Measurements from ENCODE around the gene LBX2. TPM values are rescaled to one million over a fixed set of nuclear protein-coding genes. Genes with fewer than 3 reads are reported as not detected.
A peak's percentile ranks its signal among the peaks of the same experiment; 100 is the strongest.
"Not testable (repeated sequence)": the region's sequence is repeated elsewhere in the genome, so short reads cannot be mapped to it uniquely, and the experiment has no call there.

LBX2 gene
- total RNA-seq, 4 donors from 2014 or later = 2.9 TPM; not detected in 3

DNA sequence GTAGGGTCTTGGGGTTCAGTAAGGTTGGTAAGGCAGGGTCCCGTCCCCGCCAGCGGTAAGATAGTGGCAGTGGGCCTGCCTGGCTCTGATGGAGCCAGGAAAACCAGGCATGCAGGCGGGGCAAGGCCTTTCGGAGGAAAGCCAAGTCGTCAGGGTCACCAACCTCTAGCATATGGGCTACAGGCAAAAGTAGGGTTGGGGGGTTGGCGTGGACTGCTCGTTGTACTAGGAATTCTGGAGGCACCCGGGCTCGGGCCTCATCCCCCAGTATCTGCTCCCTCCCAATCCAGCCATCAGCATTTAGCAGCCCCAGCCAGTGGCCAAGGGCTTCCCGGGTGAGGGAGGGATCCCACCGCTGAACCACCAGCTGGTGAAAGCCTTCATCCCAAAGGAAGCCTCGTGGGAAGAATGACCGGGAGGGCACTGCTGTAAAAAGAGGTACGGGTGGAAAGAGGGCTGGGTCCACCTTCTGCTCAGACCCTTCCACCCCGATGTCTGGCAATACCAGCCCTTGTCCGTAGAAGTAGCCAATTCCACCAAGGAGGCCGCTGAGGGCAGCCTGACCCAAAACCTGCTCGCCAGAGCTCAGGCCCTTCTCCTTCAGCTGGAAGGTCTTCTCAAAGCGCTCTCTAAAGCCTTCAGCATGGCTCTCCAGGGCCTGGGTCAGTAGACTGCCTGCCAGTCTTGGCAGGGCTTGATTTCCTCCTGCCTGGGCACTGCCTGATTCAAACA is 37.2 kb downstream of the LBX2 start:
- no peak overlapping the region for H3K4me3 ChIP-seq
- no peaks in the 10 kb centered on the region for H3K9me3 ChIP-seq
- H3K27ac ChIP-seq = no peak overlapping the region
- peaks cover 4 to 8% of the 10 kb centered on the region in 2 donors for H3K4me1 ChIP-seq
- TF ChIP-seq POLR2A (IDR thresholded peaks at IDR 0.05) = no peak
- TF ChIP-seq, protein P1, sequence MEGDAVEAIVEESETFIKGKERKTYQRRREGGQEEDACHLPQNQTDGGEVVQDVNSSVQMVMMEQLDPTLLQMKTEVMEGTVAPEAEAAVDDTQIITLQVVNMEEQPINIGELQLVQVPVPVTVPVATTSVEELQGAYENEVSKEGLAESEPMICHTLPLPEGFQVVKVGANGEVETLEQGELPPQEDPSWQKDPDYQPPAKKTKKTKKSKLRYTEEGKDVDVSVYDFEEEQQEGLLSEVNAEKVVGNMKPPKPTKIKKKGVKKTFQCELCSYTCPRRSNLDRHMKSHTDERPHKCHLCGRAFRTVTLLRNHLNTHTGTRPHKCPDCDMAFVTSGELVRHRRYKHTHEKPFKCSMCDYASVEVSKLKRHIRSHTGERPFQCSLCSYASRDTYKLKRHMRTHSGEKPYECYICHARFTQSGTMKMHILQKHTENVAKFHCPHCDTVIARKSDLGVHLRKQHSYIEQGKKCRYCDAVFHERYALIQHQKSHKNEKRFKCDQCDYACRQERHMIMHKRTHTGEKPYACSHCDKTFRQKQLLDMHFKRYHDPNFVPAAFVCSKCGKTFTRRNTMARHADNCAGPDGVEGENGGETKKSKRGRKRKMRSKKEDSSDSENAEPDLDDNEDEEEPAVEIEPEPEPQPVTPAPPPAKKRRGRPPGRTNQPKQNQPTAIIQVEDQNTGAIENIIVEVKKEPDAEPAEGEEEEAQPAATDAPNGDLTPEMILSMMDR (IDR thresholded peaks at IDR 0.05) = no peak
- intact Hi-C loops (cut with DNase I; ENCODE audit: low total_unique reads) = no loop called here
- H3K27me3 ChIP-seq = no peaks in the 10 kb centered on the region
- no peak for DNase-seq
- no peaks in the 10 kb centered on the region for H3K36me3 ChIP-seq

DNA sequence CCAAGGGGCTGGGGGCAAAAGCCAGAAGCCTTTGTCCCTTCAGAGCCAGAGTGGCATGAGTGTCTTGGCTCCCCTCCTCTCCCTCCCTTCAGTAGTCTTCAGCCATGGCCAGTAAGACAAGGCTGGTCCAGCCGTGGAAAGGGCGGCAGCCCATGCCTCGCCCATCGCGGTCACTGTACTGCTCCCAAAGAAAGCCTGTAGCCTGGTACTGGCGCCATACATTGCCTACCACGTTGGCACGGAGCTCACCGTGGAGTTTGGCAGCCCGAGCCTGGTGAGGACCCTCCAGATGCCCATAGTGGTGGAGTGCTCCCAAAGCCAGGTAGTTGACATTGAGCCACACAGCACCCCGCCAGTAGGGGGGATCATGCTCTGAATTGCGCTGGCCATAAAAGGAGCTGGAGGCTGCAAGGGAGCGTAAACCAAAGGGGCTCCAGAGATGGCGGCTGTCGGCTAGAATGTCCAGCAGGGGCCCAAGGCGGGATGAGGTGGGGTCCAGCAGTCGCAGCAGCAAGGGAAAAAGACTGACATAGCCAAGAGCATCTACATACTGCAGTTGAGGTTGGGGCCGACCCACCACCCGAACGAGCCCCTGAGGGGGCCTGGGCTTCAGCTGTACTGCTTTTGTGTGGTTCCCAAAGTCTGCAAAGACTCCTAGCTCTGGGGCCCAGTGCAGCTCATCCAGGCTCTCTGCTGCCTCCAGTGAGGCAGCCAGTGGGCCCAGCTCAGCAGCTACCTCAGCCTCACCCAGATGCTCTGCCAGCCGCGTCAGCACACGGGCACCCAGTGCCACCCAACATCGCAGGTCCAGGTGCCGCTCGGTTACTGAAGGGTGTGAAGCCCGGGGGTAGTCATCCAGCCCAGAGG is 38.0 kb downstream of the LBX2 start:
- no peaks in the 10 kb centered on the region for H3K27me3 ChIP-seq
- intact Hi-C loops (cut with DNase I; ENCODE audit: low total_unique reads) = no loop called here
- no peak for DNase-seq
- no peak overlapping the region for H3K4me3 ChIP-seq
- no peaks in the 10 kb centered on the region for H3K36me3 ChIP-seq
- peaks cover 7 to 16% of the 10 kb centered on the region in 2 donors for H3K4me1 ChIP-seq
- no peak overlapping the region for H3K27ac ChIP-seq
- H3K9me3 ChIP-seq = no peaks in the 10 kb centered on the region
- TF ChIP-seq POLR2A (IDR thresholded peaks at IDR 0.05) = no peak
- TF ChIP-seq, protein P1 (IDR thresholded peaks at IDR 0.05) = no peak

DNA sequence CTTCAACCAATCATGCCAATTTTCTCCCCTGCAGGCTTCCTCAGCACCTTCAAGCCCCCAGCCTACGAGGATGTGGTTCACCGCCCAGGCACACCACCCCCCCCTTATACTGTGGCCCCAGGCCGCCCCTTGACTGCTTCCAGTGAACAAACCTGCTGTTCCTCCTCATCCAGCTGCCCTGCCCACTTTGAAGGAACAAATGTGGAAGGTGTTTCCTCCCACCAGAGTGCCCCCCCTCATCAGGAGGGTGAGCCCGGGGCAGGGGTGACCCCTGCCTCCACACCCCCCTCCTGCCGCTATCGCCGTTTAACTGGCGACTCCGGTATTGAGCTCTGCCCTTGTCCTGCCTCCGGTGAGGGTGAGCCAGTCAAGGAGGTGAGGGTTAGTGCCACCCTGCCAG is 39.2 kb downstream of the LBX2 start:
- H3K4me1 ChIP-seq = peaks cover 7 to 24% of the 10 kb centered on the region in 2 donors
- not testable (repeated sequence) for H3K9me3 ChIP-seq

DNA sequence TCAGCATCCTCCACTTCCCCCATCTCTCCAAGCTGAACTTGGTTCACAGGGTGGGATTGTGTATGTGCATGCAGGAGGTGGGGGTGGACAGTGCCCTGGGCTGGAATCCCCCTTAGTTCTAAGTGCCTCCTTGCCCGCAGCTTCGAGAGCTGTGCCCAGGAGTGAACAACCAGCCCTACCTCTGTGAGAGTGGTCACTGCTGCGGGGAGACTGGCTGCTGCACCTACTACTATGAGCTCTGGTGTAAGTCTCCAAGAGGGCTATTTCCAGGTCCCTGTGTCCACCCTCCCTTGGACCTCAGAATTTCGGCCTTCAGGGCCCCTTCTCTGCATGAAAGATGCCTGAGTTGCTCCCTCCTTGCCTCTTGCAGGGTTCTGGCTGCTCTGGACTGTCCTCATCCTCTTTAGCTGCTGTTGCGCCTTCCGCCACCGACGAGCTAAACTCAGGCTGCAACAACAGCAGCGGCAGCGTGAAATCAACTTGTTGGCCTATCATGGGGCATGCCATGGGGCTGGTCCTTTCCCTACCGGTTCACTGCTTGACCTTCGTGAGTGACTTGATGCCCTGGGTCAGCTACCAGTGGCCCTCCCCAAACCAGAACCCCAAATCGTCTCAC is 39.8 kb downstream of the LBX2 start:
- H3K4me1 ChIP-seq = peaks cover 7 to 25% of the 10 kb centered on the region in 2 donors
- not testable (repeated sequence) for H3K36me3 ChIP-seq

More for the DNA sequence above, 39.2 kb downstream of the LBX2 start:
- H3K27ac ChIP-seq; H3K27me3 ChIP-seq; intact Hi-C loops (cut with DNase I; ENCODE audit: low total_unique reads); H3K4me3 ChIP-seq; H3K36me3 ChIP-seq; DNase-seq: not testable (repeated sequence)

DNA sequence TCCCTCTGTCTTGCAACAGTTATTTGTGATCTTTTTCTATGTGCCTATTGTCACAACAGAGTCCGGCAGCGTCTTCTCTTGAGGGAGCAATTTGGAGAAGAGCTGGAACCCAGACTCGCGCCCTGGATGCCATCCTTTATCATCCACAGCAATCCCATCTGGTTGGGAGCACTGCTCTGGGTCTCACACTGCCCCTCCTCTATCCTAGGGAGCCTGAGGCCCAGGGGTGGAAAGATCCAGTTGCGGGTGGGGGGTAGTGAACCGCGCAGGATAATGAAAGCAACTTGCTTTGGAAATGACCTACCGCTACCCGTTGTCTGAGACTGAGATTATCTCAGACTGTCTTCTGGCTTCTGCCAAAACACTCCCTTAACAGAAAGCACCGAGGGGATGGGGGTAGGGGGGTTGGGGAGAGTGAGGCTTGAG is 40.5 kb downstream of the LBX2 start:
- Histone ChIP-seq H3K27ac (peak overlapping the region; percentile 68 to 79), H3K4me1 (peaks cover 3 to 19% of the 10 kb centered on the region in 2 donors), H3K4me3 (peak overlapping the region; percentile 66 to 70), H3K27me3 (no peaks in the 10 kb centered on the region), H3K36me3 (no peaks in the 10 kb centered on the region), H3K9me3 (no peaks in the 10 kb centered on the region)
- no peak for DNase-seq
- TF ChIP-seq POLR2A (IDR thresholded peaks at IDR 0.05) = no peak
- TF ChIP-seq, protein P1 (IDR thresholded peaks at IDR 0.05) = no peak
- intact Hi-C loops (cut with DNase I; ENCODE audit: low total_unique reads) = no loop called here

More for the DNA sequence above, 39.8 kb downstream of the LBX2 start:
- DNase-seq; H3K4me3 ChIP-seq; H3K27ac ChIP-seq; intact Hi-C loops (cut with DNase I; ENCODE audit: low total_unique reads); H3K9me3 ChIP-seq; H3K27me3 ChIP-seq: not testable (repeated sequence)

Measured in uterus (tissue), 4 donors.